HL-60 (cell line): ENCODE data around the gene CLVS2.

Source experiments
- GABPA ChIP-seq: IDR thresholded peaks from 2 replicates; pipeline ENCODE4 v1.6.1; 2012; ENCODE audit warnings: low read depth
- POLR2AphosphoS5 ChIP-seq: IDR thresholded peaks from 2 replicates; pipeline ENCODE4 v1.6.1; 2012; ENCODE audit warnings: low read depth
- SPI1 ChIP-seq: IDR thresholded peaks from 2 replicates; pipeline ENCODE4 v1.6.1; 2012; ENCODE audit warnings: low read depth, mild to moderate bottlenecking, borderline replicate concordance
- TF ChIP-seq, protein P1 (sequence below): IDR thresholded peaks from one replicate; pipeline ENCODE4 v1.5.1; 2011; ENCODE audit warnings: low read length, control low read depth, inconsistent platforms; ENCODE audit not compliant: insufficient read depth
- TF ChIP-seq, protein P2 (sequence below): IDR thresholded peaks from 2 replicates; pipeline ENCODE4 v1.6.1; 2012; ENCODE audit warnings: low read depth; ENCODE audit not compliant: insufficient replicate concordance

- TF ChIP-seq, protein P1, sequence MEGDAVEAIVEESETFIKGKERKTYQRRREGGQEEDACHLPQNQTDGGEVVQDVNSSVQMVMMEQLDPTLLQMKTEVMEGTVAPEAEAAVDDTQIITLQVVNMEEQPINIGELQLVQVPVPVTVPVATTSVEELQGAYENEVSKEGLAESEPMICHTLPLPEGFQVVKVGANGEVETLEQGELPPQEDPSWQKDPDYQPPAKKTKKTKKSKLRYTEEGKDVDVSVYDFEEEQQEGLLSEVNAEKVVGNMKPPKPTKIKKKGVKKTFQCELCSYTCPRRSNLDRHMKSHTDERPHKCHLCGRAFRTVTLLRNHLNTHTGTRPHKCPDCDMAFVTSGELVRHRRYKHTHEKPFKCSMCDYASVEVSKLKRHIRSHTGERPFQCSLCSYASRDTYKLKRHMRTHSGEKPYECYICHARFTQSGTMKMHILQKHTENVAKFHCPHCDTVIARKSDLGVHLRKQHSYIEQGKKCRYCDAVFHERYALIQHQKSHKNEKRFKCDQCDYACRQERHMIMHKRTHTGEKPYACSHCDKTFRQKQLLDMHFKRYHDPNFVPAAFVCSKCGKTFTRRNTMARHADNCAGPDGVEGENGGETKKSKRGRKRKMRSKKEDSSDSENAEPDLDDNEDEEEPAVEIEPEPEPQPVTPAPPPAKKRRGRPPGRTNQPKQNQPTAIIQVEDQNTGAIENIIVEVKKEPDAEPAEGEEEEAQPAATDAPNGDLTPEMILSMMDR, result no peak
- TF ChIP-seq, protein P2, sequence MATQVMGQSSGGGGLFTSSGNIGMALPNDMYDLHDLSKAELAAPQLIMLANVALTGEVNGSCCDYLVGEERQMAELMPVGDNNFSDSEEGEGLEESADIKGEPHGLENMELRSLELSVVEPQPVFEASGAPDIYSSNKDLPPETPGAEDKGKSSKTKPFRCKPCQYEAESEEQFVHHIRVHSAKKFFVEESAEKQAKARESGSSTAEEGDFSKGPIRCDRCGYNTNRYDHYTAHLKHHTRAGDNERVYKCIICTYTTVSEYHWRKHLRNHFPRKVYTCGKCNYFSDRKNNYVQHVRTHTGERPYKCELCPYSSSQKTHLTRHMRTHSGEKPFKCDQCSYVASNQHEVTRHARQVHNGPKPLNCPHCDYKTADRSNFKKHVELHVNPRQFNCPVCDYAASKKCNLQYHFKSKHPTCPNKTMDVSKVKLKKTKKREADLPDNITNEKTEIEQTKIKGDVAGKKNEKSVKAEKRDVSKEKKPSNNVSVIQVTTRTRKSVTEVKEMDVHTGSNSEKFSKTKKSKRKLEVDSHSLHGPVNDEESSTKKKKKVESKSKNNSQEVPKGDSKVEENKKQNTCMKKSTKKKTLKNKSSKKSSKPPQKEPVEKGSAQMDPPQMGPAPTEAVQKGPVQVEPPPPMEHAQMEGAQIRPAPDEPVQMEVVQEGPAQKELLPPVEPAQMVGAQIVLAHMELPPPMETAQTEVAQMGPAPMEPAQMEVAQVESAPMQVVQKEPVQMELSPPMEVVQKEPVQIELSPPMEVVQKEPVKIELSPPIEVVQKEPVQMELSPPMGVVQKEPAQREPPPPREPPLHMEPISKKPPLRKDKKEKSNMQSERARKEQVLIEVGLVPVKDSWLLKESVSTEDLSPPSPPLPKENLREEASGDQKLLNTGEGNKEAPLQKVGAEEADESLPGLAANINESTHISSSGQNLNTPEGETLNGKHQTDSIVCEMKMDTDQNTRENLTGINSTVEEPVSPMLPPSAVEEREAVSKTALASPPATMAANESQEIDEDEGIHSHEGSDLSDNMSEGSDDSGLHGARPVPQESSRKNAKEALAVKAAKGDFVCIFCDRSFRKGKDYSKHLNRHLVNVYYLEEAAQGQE, result no peak
- no peak for TF ChIP-seq POLR2AphosphoS5
- no peak for TF ChIP-seq GABPA
- TF ChIP-seq SPI1, result no peak
Measured at GRCh38 chr6:123064038-123064437, 68.0 kb downstream of the CLVS2 start.
